GM12875 (cell line): Measurements from ENCODE around the gene PAX2.

ENCODE experiments used
- H3K4me3 ChIP-seq: one replicate; pipeline ENCODE4 v1.5.1; 2011; ENCODE audit warnings: low read depth, low read length, control low read depth
- CTCF ChIP-seq: IDR thresholded peaks from 2 replicates; pipeline ENCODE4 v1.5.1; 2011; ENCODE audit warnings: low read depth, mild to moderate bottlenecking, control low read depth, inconsistent platforms, low read length, moderate library complexity, borderline replicate concordance; ENCODE audit not compliant: insufficient read depth

Gene PAX2

DNA sequence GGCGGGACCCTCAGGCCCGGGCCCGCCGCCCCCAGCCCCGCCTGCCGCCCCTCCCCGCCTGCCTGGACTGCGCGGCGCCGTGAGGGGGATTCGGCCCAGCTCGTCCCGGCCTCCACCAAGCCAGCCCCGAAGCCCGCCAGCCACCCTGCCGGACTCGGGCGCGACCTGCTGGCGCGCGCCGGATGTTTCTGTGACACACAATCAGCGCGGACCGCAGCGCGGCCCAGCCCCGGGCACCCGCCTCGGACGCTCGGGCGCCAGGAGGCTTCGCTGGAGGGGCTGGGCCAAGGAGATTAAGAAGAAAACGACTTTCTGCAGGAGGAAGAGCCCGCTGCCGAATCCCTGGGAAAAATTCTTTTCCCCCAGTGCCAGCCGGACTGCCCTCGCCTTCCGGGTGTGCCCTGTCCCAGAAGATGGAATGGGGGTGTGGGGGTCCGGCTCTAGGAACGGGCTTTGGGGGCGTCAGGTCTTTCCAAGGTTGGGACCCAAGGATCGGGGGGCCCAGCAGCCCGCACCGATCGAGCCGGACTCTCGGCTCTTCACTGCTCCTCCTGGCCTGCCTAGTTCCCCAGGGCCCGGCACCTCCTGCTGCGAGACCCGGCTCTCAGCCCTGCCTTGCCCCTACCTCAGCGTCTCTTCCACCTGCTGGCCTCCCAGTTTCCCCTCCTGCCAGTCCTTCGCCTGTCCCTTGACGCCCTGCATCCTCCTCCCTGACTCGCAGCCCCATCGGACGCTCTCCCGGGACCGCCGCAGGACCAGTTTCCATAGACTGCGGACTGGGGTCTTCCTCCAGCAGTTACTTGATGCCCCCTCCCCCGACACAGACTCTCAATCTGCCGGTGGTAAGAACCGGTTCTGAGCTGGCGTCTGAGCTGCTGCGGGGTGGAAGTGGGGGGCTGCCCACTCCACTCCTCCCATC, 82.7 kb downstream of the PAX2 start:
- no peak overlapping the region for H3K4me3 ChIP-seq
- no peak for TF ChIP-seq CTCF

- TF ChIP-seq CTCF = no peak
- no peak overlapping the region for H3K4me3 ChIP-seq
Observed at GRCh38 chr10:100828738-100829096, 83.3 kb downstream of the PAX2 start.

- TF ChIP-seq CTCF = no peak
- H3K4me3 ChIP-seq = no peak overlapping the region
Observed at GRCh38 chr10:100829097-100829870, 83.9 kb downstream of the PAX2 start.

DNA sequence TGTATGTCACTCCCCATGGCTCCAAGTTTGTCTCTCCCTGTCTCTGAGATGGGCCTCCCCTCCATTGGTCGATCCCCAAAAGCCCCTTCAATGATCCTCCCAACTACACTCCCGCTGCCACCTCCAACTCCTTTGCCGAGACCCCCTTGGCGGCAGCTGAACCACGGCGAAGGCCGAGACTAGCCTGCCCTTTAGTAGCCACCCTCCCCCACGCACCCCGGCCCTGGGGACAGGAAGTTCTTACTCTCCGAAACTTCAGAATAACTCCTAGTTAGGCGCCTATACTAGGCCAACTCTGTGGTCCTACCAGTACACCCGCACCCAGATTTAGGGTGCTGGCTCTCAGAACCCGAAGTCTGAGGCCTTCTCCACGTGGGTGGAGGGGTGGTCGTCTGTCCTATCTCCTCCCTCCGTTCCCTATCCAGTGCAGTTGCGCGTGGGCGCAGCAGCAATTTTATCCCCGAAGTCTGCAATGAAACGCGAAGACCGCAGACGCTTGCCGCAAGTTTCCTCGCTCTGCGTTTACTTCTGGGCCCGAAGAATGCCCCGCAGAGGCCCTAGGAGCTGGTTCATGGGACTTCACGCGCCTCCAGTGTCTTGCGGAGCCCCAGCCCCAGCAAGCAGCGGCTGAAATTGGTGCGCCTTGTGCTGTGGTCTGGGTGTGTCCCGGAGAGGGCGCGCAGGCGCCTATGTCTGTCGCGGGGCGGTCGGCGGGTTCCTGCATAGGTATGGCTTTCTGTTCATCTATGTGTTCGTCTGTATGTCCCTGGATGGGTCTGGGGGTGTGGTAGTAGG, 84.7 kb downstream of the PAX2 start:
- TF ChIP-seq CTCF = no peak
- no peak overlapping the region for H3K4me3 ChIP-seq

DNA sequence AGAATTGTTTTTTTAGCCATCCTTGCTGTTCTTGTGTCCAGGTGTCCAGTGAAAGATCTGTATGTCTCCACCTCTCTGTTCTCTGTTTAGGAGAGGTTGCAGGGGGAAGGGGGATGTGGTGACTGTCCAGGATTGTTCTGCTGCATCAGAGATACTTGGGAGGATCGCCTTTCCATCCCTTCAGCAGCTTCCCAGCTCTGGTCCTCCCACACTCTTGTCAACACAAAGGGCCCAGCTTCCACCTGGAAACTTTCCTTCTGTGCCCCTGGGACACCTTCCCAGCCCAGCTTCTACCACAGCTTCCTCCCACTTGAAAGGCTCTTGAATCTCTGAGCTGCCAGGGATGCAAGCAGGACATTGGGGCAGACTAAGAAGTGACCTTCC, 85.3 kb downstream of the PAX2 start:
- no peak for TF ChIP-seq CTCF
- no peak overlapping the region for H3K4me3 ChIP-seq

GRCh38 chr10:100831742-100832141, 86.4 kb downstream of the PAX2 start:
- no peak overlapping the region for H3K4me3 ChIP-seq
- TF ChIP-seq CTCF = no peak
